Measurements from ENCODE around the gene ZNF277. TPM values are rescaled to one million over a fixed set of nuclear protein-coding genes. Genes with fewer than 3 reads are reported as not detected.

Gene ZNF277
- total and polyA plus RNA-seq, 2 donors (not counting 3 experiments of a cell fraction or from before 2014, with no cell fraction given) = 7.8 to 22.6 TPM

- no TSS peak for BruUV-seq (replicated peaks)
- no peak overlapping the region for H3K9ac ChIP-seq (replicated peaks; ENCODE audit: extremely low read depth, insufficient read depth, low read length)
- no peaks in the 10 kb centered on the region for H3K36me3 ChIP-seq (ENCODE audit: control insufficient read depth in 2 of 2, extremely low read depth in 1 of 2, insufficient read depth in 2 of 2, low read length in 2 of 2)
- no peaks in the 10 kb centered on the region for H3K9me3 ChIP-seq (replicated peaks; ENCODE audit: control insufficient read depth, insufficient read depth, low read length)
- H3K79me2 ChIP-seq (ENCODE audit: control insufficient read depth, insufficient read depth, low read length) = no peaks in the 10 kb centered on the region
- CTCF ChIA-PET = no interaction called here
- no peaks in the 10 kb centered on the region for H3K4me1 ChIP-seq (ENCODE audit: control insufficient read depth, extremely low read depth, insufficient read depth, low read length)
- intact Hi-C loops (cut with micrococcal nuclease) (no loop called here), dilution Hi-C loops (cut with MboI; ENCODE audit: extremely low pct_ligation_motif_present, low sequenced_read_pairs) (no loop called here)
- no peak overlapping the region for H3K4me3 ChIP-seq (replicated peaks in 1 of 3; ENCODE audit: insufficient read depth in 1 of 3, low read depth in 1 of 3, low read length in 3 of 3)
- H4K20me1 ChIP-seq (replicated peaks; ENCODE audit: control insufficient read depth, extremely low read depth, insufficient read depth, low read length) = no peaks in the 10 kb centered on the region
- TF ChIP-seq, protein P1, sequence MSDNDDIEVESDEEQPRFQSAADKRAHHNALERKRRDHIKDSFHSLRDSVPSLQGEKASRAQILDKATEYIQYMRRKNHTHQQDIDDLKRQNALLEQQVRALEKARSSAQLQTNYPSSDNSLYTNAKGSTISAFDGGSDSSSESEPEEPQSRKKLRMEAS (IDR thresholded peaks at IDR 0.05; ENCODE audit: insufficient read depth, insufficient read length) = no peak
- no peak for TF ChIP-seq GATA2 (IDR thresholded peaks at IDR 0.05; ENCODE audit: insufficient read depth, insufficient read length, low read depth, low read length)
- no peak for TF ChIP-seq POLR2A (IDR thresholded peaks at IDR 0.05; ENCODE audit: low read depth, low read length)
- TF ChIP-seq EZH2 (IDR thresholded peaks at IDR 0.05; ENCODE audit: borderline replicate concordance, low read depth, low read length, severe bottlenecking) = no peak
- TF ChIP-seq CTCF (IDR thresholded peaks at IDR 0.05; ENCODE audit: extremely low read depth in 1 of 2, insufficient read depth in 1 of 2, low read depth in 1 of 2, low read length in 2 of 2) = no peak
- TF ChIP-seq POLR2AphosphoS5 (IDR thresholded peaks at IDR 0.05; ENCODE audit: insufficient read depth, low read depth, low read length) = no peak
- no peak overlapping the region for H3K4me2 ChIP-seq (ENCODE audit: insufficient read depth, low read length)
- peak; percentile 26 for DNase-seq (ENCODE audit: low read depth, low spot score)
- FAIRE-seq = no peak
- POLR2A ChIA-PET = no interaction called here
- no peak overlapping the region for H2AFZ ChIP-seq (ENCODE audit: low read depth, low read length)
- H3K27me3 ChIP-seq (ENCODE audit: control insufficient read depth in 2 of 2, insufficient read depth in 2 of 2, low read length in 2 of 2) = no peaks in the 10 kb centered on the region
- H3K9me1 ChIP-seq (replicated peaks; ENCODE audit: control insufficient read depth, extremely low read depth, insufficient read depth, low read length) = no peaks in the 10 kb centered on the region
- no peak overlapping the region for H3K27ac ChIP-seq (ENCODE audit: insufficient read depth, low read depth, low read length)
These were observed 80.0 kb downstream of the ZNF277 start for GRCh38 chr7:112286250-112287086.

Measured in endothelial cell of umbilical vein (primary cell).